ENCODE measurements around the gene TAF1C.

DNA sequence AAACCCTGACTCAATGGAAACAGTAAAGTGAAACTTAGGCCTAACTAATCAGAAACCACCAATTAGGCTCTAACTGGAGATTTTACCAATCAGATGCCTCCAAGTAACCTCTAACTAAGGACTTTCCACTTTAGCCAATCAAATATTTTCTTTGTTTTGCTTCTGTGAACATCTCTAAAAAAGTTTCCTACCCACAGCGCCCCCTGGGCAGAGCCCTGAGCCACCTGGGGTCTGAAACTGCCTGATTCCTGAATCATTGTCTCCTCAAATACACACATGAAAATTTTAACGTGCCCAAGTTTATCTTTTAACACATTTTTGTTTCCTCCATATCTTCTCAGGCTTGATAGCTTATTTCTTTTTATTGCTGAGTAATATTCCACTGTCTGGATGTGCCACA is 23.1 kb upstream of the TAF1C start:
- TF ChIP-seq SMC3 (IDR thresholded peaks at IDR 0.05; ENCODE audit: low read depth, low read length) (no peak), CHD1 (IDR thresholded peaks at IDR 0.05; ENCODE audit: low read depth, low read length) (no peak), BHLHE40 (IDR thresholded peaks at IDR 0.05; ENCODE audit: low read depth, low read length) (no peak), RAD21 (IDR thresholded peaks at IDR 0.05; ENCODE audit: low read length) (no peak), RFX5 (IDR thresholded peaks at IDR 0.05; ENCODE audit: low read depth, low read length) (no peak), POLR2A (IDR thresholded peaks at IDR 0.05; ENCODE audit: low read depth, low read length) (no peak), RCOR1 (IDR thresholded peaks at IDR 0.05; ENCODE audit: insufficient replicate concordance, low read length) (no peak), MXI1 (IDR thresholded peaks at IDR 0.05; ENCODE audit: borderline replicate concordance, low read depth, low read length) (no peak), MAZ (IDR thresholded peaks at IDR 0.05; ENCODE audit: borderline replicate concordance, low read depth, low read length) (no peak), CEBPB (IDR thresholded peaks at IDR 0.05; ENCODE audit: low read depth, low read length) (no peak)
- TF ChIP-seq, protein P1, sequence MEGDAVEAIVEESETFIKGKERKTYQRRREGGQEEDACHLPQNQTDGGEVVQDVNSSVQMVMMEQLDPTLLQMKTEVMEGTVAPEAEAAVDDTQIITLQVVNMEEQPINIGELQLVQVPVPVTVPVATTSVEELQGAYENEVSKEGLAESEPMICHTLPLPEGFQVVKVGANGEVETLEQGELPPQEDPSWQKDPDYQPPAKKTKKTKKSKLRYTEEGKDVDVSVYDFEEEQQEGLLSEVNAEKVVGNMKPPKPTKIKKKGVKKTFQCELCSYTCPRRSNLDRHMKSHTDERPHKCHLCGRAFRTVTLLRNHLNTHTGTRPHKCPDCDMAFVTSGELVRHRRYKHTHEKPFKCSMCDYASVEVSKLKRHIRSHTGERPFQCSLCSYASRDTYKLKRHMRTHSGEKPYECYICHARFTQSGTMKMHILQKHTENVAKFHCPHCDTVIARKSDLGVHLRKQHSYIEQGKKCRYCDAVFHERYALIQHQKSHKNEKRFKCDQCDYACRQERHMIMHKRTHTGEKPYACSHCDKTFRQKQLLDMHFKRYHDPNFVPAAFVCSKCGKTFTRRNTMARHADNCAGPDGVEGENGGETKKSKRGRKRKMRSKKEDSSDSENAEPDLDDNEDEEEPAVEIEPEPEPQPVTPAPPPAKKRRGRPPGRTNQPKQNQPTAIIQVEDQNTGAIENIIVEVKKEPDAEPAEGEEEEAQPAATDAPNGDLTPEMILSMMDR (conservative IDR thresholded peaks at IDR 0.05; ENCODE audit: low read depth, low read length): no peak
- TF ChIP-seq, protein P2, sequence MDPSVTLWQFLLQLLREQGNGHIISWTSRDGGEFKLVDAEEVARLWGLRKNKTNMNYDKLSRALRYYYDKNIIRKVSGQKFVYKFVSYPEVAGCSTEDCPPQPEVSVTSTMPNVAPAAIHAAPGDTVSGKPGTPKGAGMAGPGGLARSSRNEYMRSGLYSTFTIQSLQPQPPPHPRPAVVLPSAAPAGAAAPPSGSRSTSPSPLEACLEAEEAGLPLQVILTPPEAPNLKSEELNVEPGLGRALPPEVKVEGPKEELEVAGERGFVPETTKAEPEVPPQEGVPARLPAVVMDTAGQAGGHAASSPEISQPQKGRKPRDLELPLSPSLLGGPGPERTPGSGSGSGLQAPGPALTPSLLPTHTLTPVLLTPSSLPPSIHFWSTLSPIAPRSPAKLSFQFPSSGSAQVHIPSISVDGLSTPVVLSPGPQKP (IDR thresholded peaks at IDR 0.05; ENCODE audit: borderline replicate concordance, low read depth, low read length): no peak
- TF ChIP-seq, protein P3, sequence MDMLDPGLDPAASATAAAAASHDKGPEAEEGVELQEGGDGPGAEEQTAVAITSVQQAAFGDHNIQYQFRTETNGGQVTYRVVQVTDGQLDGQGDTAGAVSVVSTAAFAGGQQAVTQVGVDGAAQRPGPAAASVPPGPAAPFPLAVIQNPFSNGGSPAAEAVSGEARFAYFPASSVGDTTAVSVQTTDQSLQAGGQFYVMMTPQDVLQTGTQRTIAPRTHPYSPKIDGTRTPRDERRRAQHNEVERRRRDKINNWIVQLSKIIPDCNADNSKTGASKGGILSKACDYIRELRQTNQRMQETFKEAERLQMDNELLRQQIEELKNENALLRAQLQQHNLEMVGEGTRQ (IDR thresholded peaks at IDR 0.05; ENCODE audit: low read depth, low read length): no peak
